NCI-H2081 (cell line): ENCODE measurements around the gene KAZN.
A peak's percentile ranks its signal among the peaks of the same experiment; 100 is the strongest.

Experiments used
- DNase-seq, 2 experiments: peaks; one replicate each; lab custom pipeline; 2025; lab: John Stamatoyannopoulos, UW

Gene KAZN

GRCh38 chr1:15158506-15159165 is 560.2 kb downstream of the KAZN start:
- no peak for DNase-seq

GRCh38 chr1:15159166-15159555 is 560.7 kb downstream of the KAZN start:
- DNase-seq, result no peak

DNA sequence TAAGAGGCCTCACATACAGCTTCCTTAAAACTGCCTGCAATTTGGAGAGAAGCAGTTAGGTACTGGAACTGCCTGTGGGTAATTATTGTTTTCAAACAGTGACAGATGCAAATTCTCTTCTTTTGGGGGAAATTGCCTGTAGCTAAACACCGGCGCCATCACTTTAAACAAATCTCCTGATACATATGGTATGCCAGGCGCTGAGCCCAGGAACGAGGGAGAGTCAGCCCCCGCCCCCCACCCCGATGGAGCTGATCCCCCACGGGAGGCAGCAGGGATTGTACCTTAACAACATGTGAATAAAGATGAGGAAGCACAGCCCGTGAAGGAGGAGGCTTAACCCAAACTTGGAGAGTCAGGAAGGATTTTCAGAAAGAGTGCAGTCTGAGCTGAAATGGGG is 562.1 kb downstream of the KAZN start:
- DNase-seq, result peak in 1 of 2 experiments; percentile 10

DNA sequence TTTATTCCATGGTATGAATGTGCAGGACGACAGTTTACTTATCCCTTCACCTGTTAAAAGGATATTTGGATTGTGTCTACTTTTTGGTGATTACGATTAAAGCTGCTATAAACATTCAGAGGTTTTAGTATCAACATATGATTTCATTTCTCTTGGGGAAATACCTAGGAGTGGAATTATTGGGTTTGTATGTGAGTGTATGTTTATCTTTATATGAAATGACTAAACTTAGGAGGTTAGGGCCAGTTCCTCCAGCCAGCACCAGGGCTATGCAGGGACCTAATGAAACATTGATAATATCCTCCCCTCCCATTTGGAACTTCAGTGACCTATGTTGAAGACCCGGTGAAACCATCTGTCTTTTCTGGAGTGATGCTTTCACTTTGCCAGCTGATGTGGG is 568.9 kb downstream of the KAZN start:
- DNase-seq, result no peak
